HCT116 (cell line): ENCODE data around the gene RPP21.

Source experiments
- EZH2 ChIP-seq: fragments of 200-600 bp; sonication (generic); IDR thresholded peaks from 2 replicates; pipeline ENCODE4 v1.6.1; 2017; ENCODE audit warnings: antibody characterized with exemption, mixed run types
- POLR2AphosphoS5 ChIP-seq: IDR thresholded peaks from 2 replicates; pipeline ENCODE4 v1.6.1; 2011; ENCODE audit warnings: mild to moderate bottlenecking, low read depth, low read length, moderate library complexity
- SP1 ChIP-seq: IDR thresholded peaks from 2 replicates; pipeline ENCODE4 v1.6.1; 2012; ENCODE audit warnings: low read depth
- TCF7L2 ChIP-seq: IDR thresholded peaks from 2 replicates; pipeline ENCODE4 v1.7.0; 2011; ENCODE audit warnings: borderline replicate concordance, inconsistent platforms; ENCODE audit not compliant: insufficient read depth, insufficient read length; ENCODE audit errors: extremely low read depth
- TF ChIP-seq, protein P1 (sequence below), 3 experiments: fragments of 200-600 bp in 1 of 3; sonication (generic) in 1 of 3; IDR thresholded peaks in 2 of 3; conservative IDR thresholded peaks in 1 of 3; 2 replicates each; pipeline ENCODE4 v1.5.1; 2012 to 2017; ENCODE audit warnings: low read depth in 2 of 3, low read length in 2 of 3, antibody characterized with exemption in 1 of 3, borderline replicate concordance in 1 of 3, control low read depth in 1 of 3, mild to moderate bottlenecking in 1 of 3, mixed read lengths in 1 of 3, mixed run types in 1 of 3, moderate library complexity in 1 of 3; ENCODE audit not compliant: insufficient read depth in 1 of 3

DNA sequence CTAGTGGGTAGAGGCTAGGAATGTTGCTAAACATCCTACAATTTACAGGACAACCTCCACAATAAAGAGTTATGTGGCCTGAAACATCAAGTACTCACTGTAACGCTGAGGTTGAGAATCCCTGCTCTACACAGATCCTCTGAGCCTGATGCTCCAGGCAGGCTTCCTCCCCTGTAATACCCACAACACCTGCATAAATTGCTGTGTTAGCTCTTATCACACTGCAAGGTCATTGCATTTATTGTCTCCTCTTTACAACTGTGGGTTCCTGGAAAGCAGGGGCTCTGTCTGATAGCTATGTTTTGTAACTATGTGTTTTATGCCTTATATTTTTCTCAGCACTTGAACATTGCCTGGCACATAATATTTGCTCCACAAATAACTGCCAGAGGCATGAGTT lies 11.6 kb downstream of the RPP21 start:
- TF ChIP-seq SP1 (no peak), EZH2 (no peak), POLR2AphosphoS5 (no peak), TCF7L2 (no peak)
- TF ChIP-seq, protein P1, sequence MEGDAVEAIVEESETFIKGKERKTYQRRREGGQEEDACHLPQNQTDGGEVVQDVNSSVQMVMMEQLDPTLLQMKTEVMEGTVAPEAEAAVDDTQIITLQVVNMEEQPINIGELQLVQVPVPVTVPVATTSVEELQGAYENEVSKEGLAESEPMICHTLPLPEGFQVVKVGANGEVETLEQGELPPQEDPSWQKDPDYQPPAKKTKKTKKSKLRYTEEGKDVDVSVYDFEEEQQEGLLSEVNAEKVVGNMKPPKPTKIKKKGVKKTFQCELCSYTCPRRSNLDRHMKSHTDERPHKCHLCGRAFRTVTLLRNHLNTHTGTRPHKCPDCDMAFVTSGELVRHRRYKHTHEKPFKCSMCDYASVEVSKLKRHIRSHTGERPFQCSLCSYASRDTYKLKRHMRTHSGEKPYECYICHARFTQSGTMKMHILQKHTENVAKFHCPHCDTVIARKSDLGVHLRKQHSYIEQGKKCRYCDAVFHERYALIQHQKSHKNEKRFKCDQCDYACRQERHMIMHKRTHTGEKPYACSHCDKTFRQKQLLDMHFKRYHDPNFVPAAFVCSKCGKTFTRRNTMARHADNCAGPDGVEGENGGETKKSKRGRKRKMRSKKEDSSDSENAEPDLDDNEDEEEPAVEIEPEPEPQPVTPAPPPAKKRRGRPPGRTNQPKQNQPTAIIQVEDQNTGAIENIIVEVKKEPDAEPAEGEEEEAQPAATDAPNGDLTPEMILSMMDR (IDR thresholded peaks at IDR 0.05 in 2 of 3, conservative IDR thresholded peaks at IDR 0.05 in 1 of 3; ENCODE audit: borderline replicate concordance in 1 of 3, insufficient read depth in 1 of 3, low read depth in 2 of 3, low read length in 2 of 3) = no peak
